GM18861 (cell line): ENCODE measurements around the gene C1orf167.

Source experiments
- ATAC-seq: cut with Tn5 transposase; IDR thresholded peaks from one replicate; pipeline ENCODE4 v1.9.1; 2021; ENCODE audit not compliant: unreplicated experiment

Gene C1orf167

GRCh38 chr1:11761988-11762406 is at the start of gene C1orf167:
Gene C1orf167, plus strand, starts transcription at chr1:11762193. Its CDS starts 2,208 bp downstream, at chr1:11764401.
- ATAC-seq = no peak

GRCh38 chr1:11712285-11712684 is 49.7 kb upstream of the C1orf167 start:
- ATAC-seq = no peak

GRCh38 chr1:11713095-11713494 is 48.9 kb upstream of the C1orf167 start:
- no peak for ATAC-seq

- no peak for ATAC-seq
Measured at GRCh38 chr1:11714831-11715575, 47.0 kb upstream of the C1orf167 start.

GRCh38 chr1:11719313-11720032 is 42.5 kb upstream of the C1orf167 start:
- ATAC-seq = no peak

- ATAC-seq = no peak
Measured at GRCh38 chr1:11720033-11720376, 42.0 kb upstream of the C1orf167 start.

- no peak for ATAC-seq
Measured at GRCh38 chr1:11720525-11720924, 41.5 kb upstream of the C1orf167 start.

GRCh38 chr1:11721311-11721710 is 40.7 kb upstream of the C1orf167 start:
- no peak for ATAC-seq

GRCh38 chr1:11722538-11722937 is 39.5 kb upstream of the C1orf167 start:
- no peak for ATAC-seq

- ATAC-seq = no peak
Measured at GRCh38 chr1:11725616-11726015, 36.4 kb upstream of the C1orf167 start.

GRCh38 chr1:11727119-11727518 is 34.9 kb upstream of the C1orf167 start:
- no peak for ATAC-seq

GRCh38 chr1:11728126-11728806 is 33.7 kb upstream of the C1orf167 start:
- ATAC-seq = no peak

- no peak for ATAC-seq
Measured at GRCh38 chr1:11729155-11729497, 32.9 kb upstream of the C1orf167 start.

- ATAC-seq = no peak
Measured at GRCh38 chr1:11729498-11730428, 32.2 kb upstream of the C1orf167 start.

GRCh38 chr1:11730429-11730891 is 31.5 kb upstream of the C1orf167 start:
- ATAC-seq = no peak

- ATAC-seq = no peak
Measured at GRCh38 chr1:11731691-11732283, 30.2 kb upstream of the C1orf167 start.

GRCh38 chr1:11733306-11733705 is 28.7 kb upstream of the C1orf167 start:
- ATAC-seq = no peak

GRCh38 chr1:11735531-11735853 is 26.5 kb upstream of the C1orf167 start:
- no peak for ATAC-seq

- peak; percentile 65 for ATAC-seq
Measured at GRCh38 chr1:11735854-11736745, 25.9 kb upstream of the C1orf167 start, which contains the start of gene AGTRAP. Gene AGTRAP, plus strand, starts transcription at chr1:11736136. Its CDS starts 73 bp downstream, at chr1:11736209.
